ES-I3 (cell line): ENCODE results near the gene SLC6A12.

ENCODE experiments used
- H3K36me3 ChIP-seq: 2 replicates; pipeline ENCODE4 v1.6.1; 2013; ENCODE audit warnings: mild to moderate bottlenecking, low read length, control low read depth, moderate library complexity; ENCODE audit not compliant: insufficient read depth
- H3K4me1 ChIP-seq: 2 replicates; pipeline ENCODE4 v1.6.1; 2013; ENCODE audit warnings: mild to moderate bottlenecking, control low read depth, low read length; ENCODE audit not compliant: insufficient read depth
- H3K9ac ChIP-seq: 2 replicates; pipeline ENCODE4 v1.6.1; 2013; ENCODE audit warnings: low read depth, mild to moderate bottlenecking, low read length, moderate library complexity
- H3K9me3 ChIP-seq: 2 replicates; pipeline ENCODE4 v1.6.1; 2013; ENCODE audit warnings: mild to moderate bottlenecking, low read length, moderate library complexity; ENCODE audit not compliant: control insufficient read depth, insufficient read depth

The SLC6A12 gene

GRCh38 chr12:203462-204260 is 10.3 kb downstream of the SLC6A12 start:
- Histone ChIP-seq H3K36me3 (no peaks in the 10 kb centered on the region), H3K9me3 (no peaks in the 10 kb centered on the region), H3K4me1 (peaks cover 5% of the 10 kb centered on the region; the same call in 1 of the 2 replicates), H3K9ac (peak overlapping the region; percentile 46; the same call in 1 of the 2 replicates)

GRCh38 chr12:203074-203461 is 10.9 kb downstream of the SLC6A12 start:
- no peaks in the 10 kb centered on the region for H3K36me3 ChIP-seq

GRCh38 chr12:202081-202731 is 11.8 kb downstream of the SLC6A12 start:
- Histone ChIP-seq H3K36me3 (no peaks in the 10 kb centered on the region), H3K9me3 (no peaks in the 10 kb centered on the region), H3K9ac (no peak overlapping the region), H3K4me1 (peaks cover 5% of the 10 kb centered on the region; the same call in 1 of the 2 replicates)

More at GRCh38 chr12:203074-203461, 10.9 kb downstream of the SLC6A12 start:
- peak overlapping the region; percentile 46; the same call in 1 of the 2 replicates for H3K9ac ChIP-seq
- H3K9me3 ChIP-seq = no peaks in the 10 kb centered on the region
- H3K4me1 ChIP-seq = peaks cover 5% of the 10 kb centered on the region; the same call in 1 of the 2 replicates

- no peaks in the 10 kb centered on the region for H3K9me3 ChIP-seq
- no peaks in the 10 kb centered on the region for H3K36me3 ChIP-seq
- H3K9ac ChIP-seq = no peak overlapping the region
- H3K4me1 ChIP-seq = peaks cover 5% of the 10 kb centered on the region; the same call in 1 of the 2 replicates
Measured at GRCh38 chr12:201361-201760, 12.6 kb downstream of the SLC6A12 start.

GRCh38 chr12:198705-199104 is 15.3 kb downstream of the SLC6A12 start:
- Histone ChIP-seq H3K9me3 (no peaks in the 10 kb centered on the region), H3K4me1 (peaks cover 5% of the 10 kb centered on the region; the same call in 1 of the 2 replicates), H3K36me3 (no peaks in the 10 kb centered on the region), H3K9ac (no peak overlapping the region)

- Histone ChIP-seq H3K4me1 (peaks cover 5% of the 10 kb centered on the region; the same call in 1 of the 2 replicates), H3K36me3 (no peaks in the 10 kb centered on the region), H3K9me3 (no peaks in the 10 kb centered on the region), H3K9ac (no peak overlapping the region)
Measured at GRCh38 chr12:197911-198695, 15.9 kb downstream of the SLC6A12 start.

- Histone ChIP-seq H3K9me3 (no peaks in the 10 kb centered on the region), H3K36me3 (no peaks in the 10 kb centered on the region), H3K4me1 (peaks cover 5% of the 10 kb centered on the region; the same call in 1 of the 2 replicates), H3K9ac (no peak overlapping the region)
Measured at GRCh38 chr12:197347-197746, 16.6 kb downstream of the SLC6A12 start.

- Histone ChIP-seq H3K9me3 (no peaks in the 10 kb centered on the region), H3K9ac (no peak overlapping the region), H3K36me3 (no peaks in the 10 kb centered on the region), H3K4me1 (peaks cover 5% of the 10 kb centered on the region; the same call in 1 of the 2 replicates)
Measured at GRCh38 chr12:196436-196835, 17.5 kb downstream of the SLC6A12 start.

GRCh38 chr12:195951-196350 is 18.0 kb downstream of the SLC6A12 start:
- no peaks in the 10 kb centered on the region for H3K36me3 ChIP-seq
- no peak overlapping the region for H3K9ac ChIP-seq
- H3K4me1 ChIP-seq = peaks cover 5% of the 10 kb centered on the region; the same call in 1 of the 2 replicates
- no peaks in the 10 kb centered on the region for H3K9me3 ChIP-seq

- H3K36me3 ChIP-seq = no peaks in the 10 kb centered on the region
- no peak overlapping the region for H3K9ac ChIP-seq
- H3K4me1 ChIP-seq = peaks cover 5% of the 10 kb centered on the region; the same call in 1 of the 2 replicates
- H3K9me3 ChIP-seq = no peaks in the 10 kb centered on the region
Measured at GRCh38 chr12:195156-195555, 18.8 kb downstream of the SLC6A12 start.

GRCh38 chr12:194276-194675 is 19.7 kb downstream of the SLC6A12 start:
- H3K9ac ChIP-seq = no peak overlapping the region

GRCh38 chr12:193261-193660 is 20.7 kb downstream of the SLC6A12 start:
- Histone ChIP-seq H3K9me3 (no peaks in the 10 kb centered on the region), H3K36me3 (no peaks in the 10 kb centered on the region), H3K4me1 (no peaks in the 10 kb centered on the region; the same call in 1 of the 2 replicates), H3K9ac (no peak overlapping the region)

More at GRCh38 chr12:194276-194675, 19.7 kb downstream of the SLC6A12 start:
- Histone ChIP-seq H3K36me3 (no peaks in the 10 kb centered on the region), H3K9me3 (no peaks in the 10 kb centered on the region), H3K4me1 (no peaks in the 10 kb centered on the region; the same call in 1 of the 2 replicates)

GRCh38 chr12:191541-191940 is 22.4 kb downstream of the SLC6A12 start:
- H3K9ac ChIP-seq = no peak overlapping the region
- no peaks in the 10 kb centered on the region; the same call in 1 of the 2 replicates for H3K4me1 ChIP-seq
- H3K36me3 ChIP-seq = no peaks in the 10 kb centered on the region
- no peaks in the 10 kb centered on the region for H3K9me3 ChIP-seq

GRCh38 chr12:190881-191280 is 23.1 kb downstream of the SLC6A12 start:
- H3K36me3 ChIP-seq = no peaks in the 10 kb centered on the region
- no peak overlapping the region for H3K9ac ChIP-seq
- H3K9me3 ChIP-seq = no peaks in the 10 kb centered on the region
- H3K4me1 ChIP-seq = no peaks in the 10 kb centered on the region; the same call in 1 of the 2 replicates
